ENCODE data around the gene P3H2.

GRCh38 chr3:190076601-190077394, 43.9 kb downstream of the P3H2 start:
- no peak for TF ChIP-seq CTCF (IDR thresholded peaks at IDR 0.05)
- no peak for TF ChIP-seq POLR2A (IDR thresholded peaks at IDR 0.05)
